Naive thymus-derived CD8-positive, alpha-beta T cell (primary cell): ENCODE measurements around the gene FSIP2. TPM values are rescaled to one million over a fixed set of nuclear protein-coding genes. Genes with fewer than 3 reads are reported as not detected.

ENCODE experiments used
- ATAC-seq, 2 donors: fragments of 150-1000 bp; cut with Tn5 transposase in 1 of 2; sonication (Bioruptor Pico), chemical (Tn5 transposase) in 1 of 2; 1 replicate in 1 of 2; 2 replicates in 1 of 2; pipeline ENCODE4 v1.10.0; 2021; ENCODE audit warnings: mild to moderate bottlenecking in 2 of 2, moderate library complexity in 2 of 2
- POLR2A ChIA-PET: fragments of 350-600 bp; sonication (Branson Sonifier 250); formaldehyde crosslinking; loops from one replicate; lab custom pipeline; 2021; ENCODE audit warnings: antibody characterized with exemption; lab: Charles Lee
- DNase-seq, 10 donors: peaks; one replicate each; pipeline versions ENCODE4 v3.0.0 to v3.0.0-alpha.2; 2020 to 2022
- H3K27ac Mint-ChIP-seq, 10 donors: one replicate each; pipeline ENCODE4 v1.8.0; 2020 to 2022; ENCODE audit warnings: mild to moderate bottlenecking in 10 of 10, mixed read lengths in 10 of 10, moderate library complexity in 4 of 10, inconsistent platforms in 1 of 10
- H3K27me3 Mint-ChIP-seq, 5 donors: one replicate each; pipeline ENCODE4 v1.8.0; 2021 to 2022; ENCODE audit warnings: mixed read lengths in 5 of 5
- H3K36me3 Mint-ChIP-seq, 3 donors: one replicate each; pipeline ENCODE4 v1.8.0; 2020 to 2022; ENCODE audit warnings: mixed read lengths in 3 of 3, mild to moderate bottlenecking in 2 of 3, inconsistent platforms in 1 of 3
- H3K4me1 Mint-ChIP-seq, 4 donors: one replicate each; pipeline ENCODE4 v1.8.0; 2021 to 2022; ENCODE audit warnings: mixed read lengths in 4 of 4
- H3K4me3 Mint-ChIP-seq, 10 donors: one replicate each; pipeline ENCODE4 v1.8.0; 2020 to 2022; ENCODE audit warnings: mild to moderate bottlenecking in 10 of 10, mixed read lengths in 10 of 10, moderate library complexity in 6 of 10, inconsistent platforms in 1 of 10
- H3K9me3 Mint-ChIP-seq, 9 donors: one replicate each; pipeline ENCODE4 v1.8.0; 2020 to 2022; ENCODE audit warnings: mixed read lengths in 9 of 9, mild to moderate bottlenecking in 3 of 9, inconsistent platforms in 1 of 9, moderate library complexity in 1 of 9
- polyA plus RNA-seq, 3 donors: library from polyadenylated mRNA; unstranded; fragments of 300-500 nt; fragmentation: Illumina TruSeq; gene quantifications; one replicate each; pipeline ENCODE4 v1.2.3, GENCODE V29; 2021
- total RNA-seq, 8 experiments: library from RNA in 2 of 8; stranded (reverse) in 2 of 8; gene quantifications; one replicate each; pipeline ENCODE4 v1.2.3 and lab custom pipeline; 2021 to 2026

The FSIP2 gene
- total and polyA plus RNA-seq, 5 experiments from 2014 or later = 0.01 to 0.58 (median 0.36) TPM; not detected in 2

- POLR2A ChIA-PET = no interaction called here
- DNase-seq (no peak), ATAC-seq (no peak)
- no peak overlapping the region for H3K4me3 Mint-ChIP-seq
- H3K27me3 Mint-ChIP-seq = no peaks in the 10 kb centered on the region
- H3K4me1 Mint-ChIP-seq = no peaks in the 10 kb centered on the region
- H3K27ac Mint-ChIP-seq = no peak overlapping the region
- peaks cover 4 to 13% (median 11%) of the 10 kb centered on the region in 3 donors for H3K36me3 Mint-ChIP-seq
- peaks cover 0 to 5% (median 0%) of the 10 kb centered on the region in 9 donors for H3K9me3 Mint-ChIP-seq
Measured at GRCh38 chr2:185785156-185785555, 46.6 kb downstream of the FSIP2 start.

- no peak for ATAC-seq
Measured at GRCh38 chr2:185785851-185786473, 47.4 kb downstream of the FSIP2 start.

DNA sequence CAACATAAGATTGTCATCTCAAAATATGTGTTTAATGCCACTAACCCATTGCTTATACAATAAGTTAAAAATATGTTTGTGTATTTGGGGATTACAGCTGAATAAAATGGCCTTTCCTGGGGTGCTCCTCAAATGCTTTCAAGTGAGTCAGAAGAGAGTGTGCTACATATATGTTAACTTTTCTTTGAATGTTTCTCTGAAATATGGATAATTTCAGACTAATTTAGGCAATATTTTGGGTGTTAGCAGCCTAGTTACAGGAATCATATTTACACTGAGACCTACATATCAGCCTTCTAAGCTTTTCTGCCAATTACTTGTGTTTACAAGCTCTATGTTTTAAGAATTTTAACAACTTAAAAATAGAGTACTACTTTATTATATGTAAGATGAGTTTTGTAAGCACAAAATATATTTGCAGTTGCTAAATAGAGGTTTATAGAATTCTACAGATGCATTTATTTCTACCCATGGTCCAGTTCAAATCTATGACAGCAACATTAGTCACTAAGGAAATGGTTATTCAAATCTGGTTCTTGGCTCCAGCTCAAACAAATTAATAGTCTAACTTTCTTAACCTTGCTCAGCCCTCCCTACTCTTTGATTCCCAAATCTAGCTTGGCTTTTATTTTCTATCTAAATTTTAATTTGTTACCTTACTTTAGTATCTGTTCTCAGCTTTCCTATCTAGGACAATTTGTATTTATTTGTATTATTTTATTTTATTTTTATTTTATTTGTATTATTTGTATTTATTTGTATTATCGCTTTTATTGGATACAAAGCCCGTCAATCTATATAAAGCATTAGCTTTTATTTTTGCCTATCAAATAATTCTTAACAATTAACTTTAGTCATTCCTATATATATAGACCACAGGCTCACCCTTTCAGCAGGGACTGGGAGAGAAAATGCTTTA is 48.9 kb downstream of the FSIP2 start:
- Mint-ChIP-seq H3K27ac (no peak overlapping the region), H3K27me3 (no peaks in the 10 kb centered on the region), H3K9me3 (peaks cover 0 to 4% (median 0%) of the 10 kb centered on the region in 9 donors), H3K4me1 (no peaks in the 10 kb centered on the region), H3K36me3 (peaks cover 11 to 21% (median 11%) of the 10 kb centered on the region in 3 donors), H3K4me3 (no peak overlapping the region)
- POLR2A ChIA-PET = no interaction called here
- no peak for ATAC-seq
- DNase-seq = no peak

More at GRCh38 chr2:185785851-185786473, 47.4 kb downstream of the FSIP2 start:
- H3K27ac Mint-ChIP-seq = no peak overlapping the region
- H3K4me1 Mint-ChIP-seq = no peaks in the 10 kb centered on the region
- peaks cover 0 to 5% (median 0%) of the 10 kb centered on the region in 9 donors for H3K9me3 Mint-ChIP-seq
- no peaks in the 10 kb centered on the region for H3K27me3 Mint-ChIP-seq
- no peak for DNase-seq
- peaks cover 4 to 14% (median 11%) of the 10 kb centered on the region in 3 donors for H3K36me3 Mint-ChIP-seq
- no peak overlapping the region for H3K4me3 Mint-ChIP-seq
- POLR2A ChIA-PET = no interaction called here

GRCh38 chr2:185790361-185790760 is 51.8 kb downstream of the FSIP2 start:
- Mint-ChIP-seq H3K36me3 (peaks cover 11 to 33% (median 11%) of the 10 kb centered on the region in 3 donors), H3K4me1 (no peaks in the 10 kb centered on the region), H3K27me3 (no peaks in the 10 kb centered on the region), H3K27ac (no peak overlapping the region), H3K4me3 (no peak overlapping the region), H3K9me3 (peaks cover 0 to 4% (median 0%) of the 10 kb centered on the region in 9 donors)
- ATAC-seq (no peak), DNase-seq (no peak)
- POLR2A ChIA-PET = no interaction called here

DNA sequence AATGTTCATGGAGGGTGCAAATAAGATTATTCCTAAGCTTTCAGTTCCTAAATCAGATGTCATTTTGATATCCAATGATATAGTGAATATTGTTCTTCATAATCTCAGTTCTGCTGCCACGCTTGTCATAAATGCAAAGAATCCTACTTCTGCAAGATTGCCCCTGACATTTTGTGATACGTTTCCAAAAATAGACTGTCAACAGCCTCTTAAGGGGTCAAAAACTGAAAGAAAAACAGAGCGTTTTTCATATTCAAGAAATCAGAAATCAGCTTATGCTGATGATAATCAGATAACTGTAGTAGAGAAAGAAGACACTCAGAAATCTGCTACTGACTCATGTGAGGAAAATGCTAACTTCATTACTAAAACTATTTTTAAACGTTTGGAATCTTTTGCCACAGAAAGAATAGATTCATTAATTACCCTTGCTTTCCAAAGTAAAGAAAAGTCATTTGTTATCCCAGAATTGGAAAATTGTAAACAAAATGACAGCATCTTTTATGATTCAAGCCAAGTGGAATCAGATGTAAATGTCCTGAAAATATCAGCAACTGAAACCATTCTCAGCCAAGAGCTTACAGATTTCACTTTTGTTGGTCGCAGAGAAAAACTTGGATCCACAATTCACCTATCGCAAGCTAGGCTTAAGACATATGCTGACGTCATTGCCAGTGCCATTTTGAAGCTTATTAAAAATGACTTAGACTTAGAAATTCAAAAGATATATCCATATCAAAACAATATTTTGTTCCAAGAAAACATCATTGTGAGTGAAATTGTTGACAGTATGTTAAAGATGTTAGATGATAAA is 55.1 kb downstream of the FSIP2 start:
- POLR2A ChIA-PET = no interaction called here
- no peak for DNase-seq
- ATAC-seq = no peak
- no peak overlapping the region for H3K4me3 Mint-ChIP-seq
- no peak overlapping the region for H3K27ac Mint-ChIP-seq
- H3K9me3 Mint-ChIP-seq = peaks cover 0 to 5% (median 0%) of the 10 kb centered on the region in 9 donors
- peaks cover 5 to 36% (median 13%) of the 10 kb centered on the region in 3 donors for H3K36me3 Mint-ChIP-seq
- no peaks in the 10 kb centered on the region for H3K27me3 Mint-ChIP-seq
- no peaks in the 10 kb centered on the region for H3K4me1 Mint-ChIP-seq

DNA sequence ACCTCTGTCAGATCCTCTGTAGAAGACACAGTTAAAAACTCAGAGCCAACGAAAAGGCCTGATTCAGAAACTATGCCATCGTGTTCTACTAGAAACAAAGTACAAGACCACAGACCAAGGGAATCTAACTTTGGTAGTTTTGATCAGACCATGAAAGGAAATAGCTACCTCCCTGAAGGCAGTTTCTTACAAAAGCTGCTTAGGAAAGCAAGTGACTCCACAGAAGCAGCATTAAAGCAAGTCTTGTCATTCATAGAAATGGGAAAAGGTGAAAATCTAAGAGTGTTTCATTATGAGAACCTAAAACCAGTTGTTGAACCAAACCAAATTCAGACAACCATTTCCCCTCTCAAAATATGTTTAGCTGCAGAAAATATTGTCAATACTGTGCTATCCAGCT is 58.2 kb downstream of the FSIP2 start:
- H3K27me3 Mint-ChIP-seq = no peaks in the 10 kb centered on the region
- H3K4me3 Mint-ChIP-seq = no peak overlapping the region

GRCh38 chr2:185802926-185803325 is 64.3 kb downstream of the FSIP2 start:
- ATAC-seq = no peak

More for the DNA sequence above, 58.2 kb downstream of the FSIP2 start:
- H3K4me1 Mint-ChIP-seq = no peaks in the 10 kb centered on the region
- peaks cover 0 to 5% (median 0%) of the 10 kb centered on the region in 9 donors for H3K9me3 Mint-ChIP-seq
- no peak for ATAC-seq
- POLR2A ChIA-PET = no interaction called here
- peaks cover 0 to 25% (median 16%) of the 10 kb centered on the region in 3 donors for H3K36me3 Mint-ChIP-seq
- DNase-seq = no peak
- no peak overlapping the region for H3K27ac Mint-ChIP-seq

DNA sequence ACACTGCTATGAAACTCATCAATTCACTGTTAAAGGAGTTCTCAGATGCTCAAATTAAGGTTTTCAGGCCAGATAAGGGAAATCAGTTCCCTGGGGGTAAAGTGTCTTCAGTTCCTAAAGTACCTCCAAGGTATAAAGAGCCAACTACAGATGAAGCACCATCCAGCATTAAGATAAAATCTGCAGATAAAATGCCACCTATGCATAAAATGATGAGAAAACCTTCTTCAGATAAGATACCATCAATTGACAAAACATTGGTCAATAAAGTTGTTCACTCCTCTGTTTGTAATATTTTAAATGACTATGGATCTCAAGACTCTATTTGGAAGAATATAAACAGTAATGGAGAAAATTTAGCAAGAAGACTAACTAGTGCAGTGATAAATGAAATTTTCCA is 68.2 kb downstream of the FSIP2 start:
- DNase-seq (no peak), ATAC-seq (no peak)
- Mint-ChIP-seq H3K36me3 (peaks cover 0 to 5% (median 0%) of the 10 kb centered on the region in 3 donors), H3K9me3 (peaks cover 0 to 27% (median 0%) of the 10 kb centered on the region in 9 donors), H3K4me3 (no peak overlapping the region), H3K27ac (no peak overlapping the region), H3K27me3 (no peaks in the 10 kb centered on the region), H3K4me1 (no peaks in the 10 kb centered on the region)
- POLR2A ChIA-PET = no interaction called here

More at GRCh38 chr2:185802926-185803325, 64.3 kb downstream of the FSIP2 start:
- Mint-ChIP-seq H3K36me3 (peaks cover 0 to 13% (median 12%) of the 10 kb centered on the region in 3 donors), H3K27ac (no peak overlapping the region), H3K9me3 (peaks cover 0 to 10% (median 0%) of the 10 kb centered on the region in 9 donors), H3K4me3 (no peak overlapping the region), H3K27me3 (no peaks in the 10 kb centered on the region), H3K4me1 (no peaks in the 10 kb centered on the region)
- POLR2A ChIA-PET = no interaction called here
- no peak for DNase-seq

- no peaks in the 10 kb centered on the region for H3K4me1 Mint-ChIP-seq
- ATAC-seq = no peak
Measured at GRCh38 chr2:185807351-185807750, 68.7 kb downstream of the FSIP2 start.

GRCh38 chr2:185811580-185811979 is 73.0 kb downstream of the FSIP2 start:
- DNase-seq (no peak), ATAC-seq (no peak)
- Mint-ChIP-seq H3K4me1 (no peaks in the 10 kb centered on the region), H3K4me3 (no peak overlapping the region), H3K27ac (no peak overlapping the region), H3K9me3 (peaks cover 0 to 29% (median 5%) of the 10 kb centered on the region in 9 donors), H3K27me3 (no peaks in the 10 kb centered on the region), H3K36me3 (peaks cover 2 to 8% (median 3%) of the 10 kb centered on the region in 3 donors)
- POLR2A ChIA-PET = no interaction called here

More at GRCh38 chr2:185807351-185807750, 68.7 kb downstream of the FSIP2 start:
- DNase-seq = no peak
- POLR2A ChIA-PET = no interaction called here
- Mint-ChIP-seq H3K9me3 (peaks cover 0 to 27% (median 0%) of the 10 kb centered on the region in 9 donors), H3K36me3 (peaks cover 0 to 5% (median 0%) of the 10 kb centered on the region in 3 donors), H3K27me3 (no peaks in the 10 kb centered on the region), H3K27ac (no peak overlapping the region), H3K4me3 (no peak overlapping the region)

DNA sequence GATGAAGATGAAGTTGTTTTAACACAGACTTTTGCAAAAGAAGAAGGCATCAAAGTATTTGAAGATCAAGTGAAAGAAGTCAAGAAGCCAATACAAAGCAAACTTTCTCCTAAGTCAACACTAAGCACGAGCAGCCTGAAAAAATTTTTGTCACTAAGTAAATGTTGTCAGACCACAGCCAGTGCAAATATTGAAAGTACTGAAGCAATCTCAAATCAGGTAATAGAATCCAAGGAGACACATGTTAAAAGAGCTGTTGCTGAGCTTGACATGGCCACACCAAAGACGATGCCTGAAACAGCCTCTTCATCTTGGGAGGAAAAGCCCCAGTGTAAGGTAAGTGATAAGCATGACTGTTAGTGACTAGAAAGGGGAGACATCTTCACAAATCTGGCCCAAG is 75.1 kb downstream of the FSIP2 start:
- no peak for ATAC-seq
- Mint-ChIP-seq H3K9me3 (peaks cover 2 to 39% (median 23%) of the 10 kb centered on the region in 9 donors), H3K4me1 (no peaks in the 10 kb centered on the region), H3K27ac (no peak overlapping the region), H3K27me3 (no peaks in the 10 kb centered on the region), H3K36me3 (peaks cover 3 to 25% (median 14%) of the 10 kb centered on the region in 3 donors), H3K4me3 (no peak overlapping the region)
- POLR2A ChIA-PET = no interaction called here
- no peak for DNase-seq

GRCh38 chr2:185817991-185818390 is 79.4 kb downstream of the FSIP2 start:
- ATAC-seq = no peak
- no peak for DNase-seq
- peaks cover 6 to 54% (median 31%) of the 10 kb centered on the region in 9 donors for H3K9me3 Mint-ChIP-seq
- POLR2A ChIA-PET = no interaction called here
- peaks cover 3 to 39% (median 24%) of the 10 kb centered on the region in 3 donors for H3K36me3 Mint-ChIP-seq
- H3K27me3 Mint-ChIP-seq = no peaks in the 10 kb centered on the region
- H3K4me3 Mint-ChIP-seq = no peak overlapping the region
- H3K27ac Mint-ChIP-seq = no peak overlapping the region
- H3K4me1 Mint-ChIP-seq = no peaks in the 10 kb centered on the region
